ACC112 (cell line): ENCODE measurements around the gene TMEM50A.
"Not testable (repeated sequence)": the region's sequence is repeated elsewhere in the genome, so short reads cannot be mapped to it uniquely, and the experiment has no call there.

ENCODE experiments used
- H2AFZ ChIP-seq: fragments of 200-600 bp; sonication (generic); one replicate; pipeline ENCODE4 v1.6.0; 2017; ENCODE audit warnings: antibody characterized with exemption, low read length; ENCODE audit not compliant: unreplicated experiment
- H3K27ac ChIP-seq: fragments of 200-600 bp; sonication (generic); 2 replicates; pipeline ENCODE4 v1.5.1; 2014; ENCODE audit warnings: low read depth, mild to moderate bottlenecking, antibody characterized with exemption, low read length, moderate library complexity
- H3K27me3 ChIP-seq: fragments of 200-600 bp; sonication (generic); 2 replicates; pipeline ENCODE4 v1.6.1; 2014; ENCODE audit warnings: mild to moderate bottlenecking, antibody characterized with exemption, low read length, moderate library complexity, mixed read lengths; ENCODE audit not compliant: insufficient read depth
- H3K36me3 ChIP-seq: fragments of 200-600 bp; sonication (generic); 2 replicates; pipeline ENCODE4 v1.6.1; 2016; ENCODE audit warnings: mild to moderate bottlenecking, antibody characterized with exemption, low read length, moderate library complexity, mixed read lengths; ENCODE audit not compliant: insufficient read depth
- H3K4me1 ChIP-seq: fragments of 200-600 bp; sonication (generic); one replicate; pipeline ENCODE4 v1.6.1; 2016; ENCODE audit warnings: low read length, mixed read lengths; ENCODE audit not compliant: insufficient read depth, unreplicated experiment, control insufficient read depth
- H3K4me3 ChIP-seq: fragments of 200-600 bp; sonication (generic); 2 replicates; pipeline ENCODE4 v1.5.1; 2014; ENCODE audit warnings: mild to moderate bottlenecking, low read depth, low read length
- H3K79me2 ChIP-seq: fragments of 200-600 bp; sonication (generic); one replicate; pipeline ENCODE4 v1.6.0; 2016; ENCODE audit warnings: low read length; ENCODE audit not compliant: control insufficient read depth, unreplicated experiment, insufficient read depth

The TMEM50A gene

DNA sequence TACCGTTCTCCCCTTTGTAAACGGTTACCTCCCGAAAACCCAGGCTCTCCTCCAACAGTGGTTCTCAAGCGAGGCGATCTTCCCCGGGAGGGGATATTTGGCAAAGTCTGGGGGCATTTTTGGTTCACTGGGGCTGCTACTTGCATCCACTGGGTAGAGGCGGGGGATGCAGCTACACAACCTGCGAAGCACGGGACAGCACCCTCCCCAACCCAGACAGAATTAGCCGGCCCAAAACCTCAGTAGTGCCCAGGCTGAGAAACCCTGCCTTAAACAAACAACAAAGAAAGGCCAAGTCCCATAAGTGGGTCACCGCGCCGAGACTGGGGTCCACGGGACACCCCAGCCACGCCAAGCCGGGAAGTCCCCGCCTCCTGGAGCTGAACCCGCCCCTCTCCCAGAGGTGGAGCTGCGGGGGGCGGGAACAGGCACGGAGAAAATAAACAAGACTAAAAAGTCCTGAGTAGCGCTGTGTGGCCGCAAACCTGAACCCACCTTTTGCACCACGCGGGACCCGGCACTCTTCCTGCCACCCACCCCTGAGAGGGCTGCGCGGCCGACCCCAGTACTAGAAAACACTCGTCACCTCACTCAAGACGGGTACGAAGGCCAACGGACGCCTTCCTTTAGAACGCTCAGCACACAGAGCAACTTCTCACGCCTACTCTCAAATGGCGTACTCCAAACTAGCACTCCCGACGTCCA, 499 bp upstream of the TMEM50A start:
- H3K79me2 ChIP-seq = peaks cover 47% of the 10 kb centered on the region
- H3K36me3 ChIP-seq, H3K27me3 ChIP-seq: not testable (repeated sequence)
- H3K4me1 ChIP-seq = peaks cover 22% of the 10 kb centered on the region
- H2AFZ ChIP-seq = peak overlapping the region; percentile 25
- H3K4me3 ChIP-seq = peak overlapping the region; percentile 89
- H3K27ac ChIP-seq = peak overlapping the region; percentile 86

DNA sequence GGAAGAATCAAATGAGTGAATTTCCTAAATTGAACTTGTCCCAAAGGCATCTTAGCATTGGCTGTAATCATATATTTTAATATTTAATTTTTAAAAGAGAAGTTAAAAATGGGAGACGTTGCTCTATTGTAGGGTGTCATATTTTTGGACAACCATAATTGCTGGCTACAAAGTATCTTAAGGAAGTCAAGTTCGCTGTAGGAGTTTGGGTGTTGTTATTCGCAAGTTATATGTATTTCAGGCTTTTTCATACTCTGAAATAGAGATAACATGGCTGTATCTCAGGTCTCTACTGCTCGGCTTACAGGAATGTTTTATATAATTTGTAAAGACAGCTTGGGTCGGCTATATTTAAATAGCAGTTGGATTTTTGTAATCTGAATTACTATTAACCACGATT, 852 bp downstream of the TMEM50A start:
- no peak overlapping the region for H2AFZ ChIP-seq
- H3K79me2 ChIP-seq = peaks cover 52% of the 10 kb centered on the region

DNA sequence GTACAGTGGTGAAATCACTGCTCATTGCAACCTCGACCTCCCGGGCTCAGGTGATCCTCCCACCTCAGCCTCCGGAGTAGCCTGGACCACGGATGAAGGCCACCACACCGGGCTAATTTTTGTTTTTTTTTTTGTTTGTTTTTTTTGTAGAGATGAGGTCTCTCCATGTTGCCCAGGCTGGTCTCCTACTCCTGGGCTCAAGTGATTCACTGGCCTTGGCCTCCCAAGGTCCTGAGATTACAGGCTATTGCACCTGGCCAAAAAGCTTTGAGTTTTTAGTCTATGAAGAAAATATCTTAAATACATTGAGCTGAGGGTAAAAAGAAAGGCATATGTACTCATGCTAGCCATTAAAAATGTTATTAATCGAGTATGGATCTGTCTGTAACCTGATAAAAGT, 3.6 kb downstream of the TMEM50A start:
- Histone ChIP-seq H3K4me1 (peaks cover 38% of the 10 kb centered on the region), H3K4me3 (no peak overlapping the region), H3K27ac (no peak overlapping the region), H3K79me2 (peaks cover 60% of the 10 kb centered on the region), H3K27me3 (no peaks in the 10 kb centered on the region), H3K36me3 (peaks cover 11% of the 10 kb centered on the region; the same call in 1 of the 2 replicates), H2AFZ (no peak overlapping the region)

More for the DNA sequence above, 852 bp downstream of the TMEM50A start:
- H3K4me1 ChIP-seq = peaks cover 35% of the 10 kb centered on the region
- H3K27me3 ChIP-seq = no peaks in the 10 kb centered on the region
- peak overlapping the region; percentile 86 for H3K27ac ChIP-seq
- peak overlapping the region; percentile 89 for H3K4me3 ChIP-seq
- 0 out of 2 replicates have a peak, but pooled peaks cover 6% of the 10 kb centered on the region for H3K36me3 ChIP-seq

DNA sequence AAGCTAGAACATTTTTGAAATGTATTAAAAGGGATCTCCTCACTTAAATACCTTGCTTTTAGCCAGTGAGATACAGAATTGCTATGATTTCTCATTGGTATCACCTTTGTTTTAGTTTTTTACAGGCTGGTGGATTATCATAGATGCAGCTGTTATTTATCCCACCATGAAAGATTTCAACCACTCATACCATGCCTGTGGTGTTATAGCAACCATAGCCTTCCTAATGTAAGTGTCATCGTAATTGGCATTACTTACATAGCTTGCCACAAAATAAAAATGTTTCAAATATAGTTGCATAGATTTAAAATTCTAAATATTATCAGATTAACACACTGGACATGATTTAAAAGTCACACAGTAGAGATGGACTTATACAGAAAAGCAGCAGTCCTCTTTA, 4.7 kb downstream of the TMEM50A start:
- Histone ChIP-seq H3K27ac (peak overlapping the region; percentile 70), H3K79me2 (peaks cover 66% of the 10 kb centered on the region), H3K36me3 (peaks cover 15% of the 10 kb centered on the region), H3K4me1 (peaks cover 38% of the 10 kb centered on the region), H2AFZ (no peak overlapping the region), H3K4me3 (no peak overlapping the region), H3K27me3 (no peaks in the 10 kb centered on the region)

DNA sequence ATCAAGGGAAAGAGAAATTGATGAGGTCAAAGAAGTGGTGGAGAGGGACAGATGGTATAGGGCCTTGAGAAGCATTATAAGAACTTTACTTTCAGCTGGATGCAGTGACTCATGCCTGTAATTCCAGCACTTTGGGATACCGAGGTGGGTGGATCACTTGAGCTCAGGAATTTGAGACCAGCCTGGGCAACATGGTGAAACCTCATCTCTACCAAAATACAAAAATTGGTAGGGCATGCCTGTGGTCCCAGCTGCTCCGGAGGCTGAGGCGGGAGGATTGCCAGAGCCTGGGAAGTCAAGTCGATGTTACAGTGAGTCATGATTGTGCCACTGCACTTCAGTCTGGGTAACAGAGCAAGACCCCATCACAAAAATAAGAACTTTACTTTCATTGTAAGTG, 5.7 kb downstream of the TMEM50A start:
- peaks cover 38% of the 10 kb centered on the region for H3K4me1 ChIP-seq
- H3K36me3 ChIP-seq = peaks cover 18% of the 10 kb centered on the region
- no peaks in the 10 kb centered on the region for H3K27me3 ChIP-seq
- 0 out of 2 replicates have a peak overlapping the region, but pooled peaks have one; percentile 31 for H3K4me3 ChIP-seq
- no peak overlapping the region for H2AFZ ChIP-seq
- H3K79me2 ChIP-seq = peaks cover 68% of the 10 kb centered on the region
- peak overlapping the region; percentile 70 for H3K27ac ChIP-seq

DNA sequence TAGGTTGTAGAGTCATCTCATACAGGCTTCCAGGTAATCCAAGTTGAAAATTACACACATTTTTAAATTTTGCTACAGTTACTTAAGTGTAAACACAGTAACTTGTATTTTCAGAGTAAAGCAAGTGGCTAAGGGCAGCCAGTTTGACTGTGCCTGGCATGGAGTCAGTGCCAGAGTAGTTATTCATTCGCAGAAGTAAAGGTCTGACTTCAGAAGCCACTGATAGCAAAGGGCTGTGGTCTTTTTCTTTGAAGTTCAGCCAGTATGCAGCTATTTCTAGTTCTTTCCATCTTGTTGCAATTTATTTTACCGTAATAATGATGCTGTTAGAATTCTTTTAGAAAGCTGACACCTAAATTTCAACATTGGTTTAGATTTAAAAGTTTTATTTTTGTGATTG, 9.4 kb downstream of the TMEM50A start:
- H3K4me1 ChIP-seq = peaks cover 30% of the 10 kb centered on the region
- H2AFZ ChIP-seq = no peak overlapping the region
- peaks cover 45% of the 10 kb centered on the region for H3K79me2 ChIP-seq
- no peak overlapping the region for H3K27ac ChIP-seq
- no peaks in the 10 kb centered on the region for H3K27me3 ChIP-seq
- H3K4me3 ChIP-seq = no peak overlapping the region
- H3K36me3 ChIP-seq = peaks cover 30% of the 10 kb centered on the region

DNA sequence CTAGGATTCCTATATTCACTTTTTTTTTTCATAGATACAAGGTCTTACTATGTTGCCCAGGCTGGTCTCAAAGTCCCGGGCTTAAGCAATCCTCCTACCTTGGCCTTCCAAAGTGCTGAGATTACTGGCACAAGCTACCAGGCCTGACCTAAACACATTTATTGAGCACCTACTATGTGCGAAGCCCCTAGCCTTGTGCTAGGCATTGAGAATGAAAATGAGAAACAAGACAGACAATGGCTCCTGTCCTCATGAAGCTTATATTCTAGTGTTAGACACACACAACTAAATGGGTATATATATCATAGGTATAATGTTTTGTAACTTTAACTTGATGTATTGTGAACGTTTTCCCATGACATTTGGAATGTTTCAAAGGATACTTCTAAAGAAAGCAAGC, 11.5 kb downstream of the TMEM50A start:
- Histone ChIP-seq H3K4me1 (peaks cover 17% of the 10 kb centered on the region), H3K36me3 (peaks cover 27% of the 10 kb centered on the region), H3K79me2 (peaks cover 34% of the 10 kb centered on the region)

DNA sequence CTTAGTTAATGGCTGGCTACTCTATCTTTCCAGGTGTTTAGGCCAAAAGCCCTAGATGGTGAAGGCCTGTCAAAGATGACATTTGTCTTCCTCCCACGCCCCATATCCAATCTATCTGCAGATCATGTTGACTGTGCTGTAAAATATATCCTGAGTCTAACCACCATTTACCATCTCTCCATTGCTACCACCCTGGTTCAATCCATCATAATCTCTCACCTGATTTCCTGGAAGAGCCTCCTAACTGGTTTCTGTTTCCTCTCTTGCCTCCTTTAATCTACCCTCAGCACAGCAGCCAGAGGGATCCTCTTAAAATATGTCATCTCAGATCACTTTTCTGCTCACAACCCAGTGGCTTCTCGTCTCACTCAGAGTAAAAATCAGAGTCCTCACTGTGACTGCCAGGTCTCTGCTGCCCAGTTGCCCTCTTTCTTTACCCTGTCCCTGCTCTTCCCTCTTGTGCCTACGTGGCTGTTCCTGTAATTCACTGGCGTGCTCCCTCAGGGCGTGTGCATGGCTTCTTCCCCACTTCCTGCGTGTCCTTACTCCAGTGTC, 17.8 kb downstream of the TMEM50A start:
- no peak overlapping the region for H2AFZ ChIP-seq

More for the DNA sequence above, 11.5 kb downstream of the TMEM50A start:
- no peak overlapping the region for H3K27ac ChIP-seq
- H3K4me3 ChIP-seq = no peak overlapping the region
- no peak overlapping the region for H2AFZ ChIP-seq
- H3K27me3 ChIP-seq = no peaks in the 10 kb centered on the region

DNA sequence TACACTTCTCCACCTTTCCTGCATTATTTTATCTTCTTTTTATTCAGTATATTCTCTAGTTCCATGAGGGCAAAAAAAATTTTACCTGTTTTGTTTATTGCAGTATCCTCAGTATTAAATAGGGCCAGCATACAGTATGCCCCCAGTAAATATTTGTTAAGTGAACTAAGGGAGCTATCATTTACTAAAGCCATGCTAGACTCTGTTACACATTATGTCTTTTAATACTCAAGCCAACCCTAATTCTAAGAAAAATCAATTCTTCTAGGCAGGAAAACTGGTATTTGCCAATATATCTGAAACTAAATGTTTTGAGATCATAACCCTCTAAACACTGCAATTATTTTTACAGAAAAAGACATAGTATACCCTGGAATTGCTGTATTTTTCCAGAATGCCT, 18.3 kb downstream of the TMEM50A start:
- Histone ChIP-seq H3K27ac (peak overlapping the region; percentile 55), H2AFZ (no peak overlapping the region), H3K36me3 (peaks cover 20% of the 10 kb centered on the region), H3K4me3 (no peak overlapping the region), H3K27me3 (no peaks in the 10 kb centered on the region), H3K79me2 (peaks cover 10% of the 10 kb centered on the region), H3K4me1 (peaks cover 43% of the 10 kb centered on the region)

More for the DNA sequence above, 17.8 kb downstream of the TMEM50A start:
- Histone ChIP-seq H3K27me3 (no peaks in the 10 kb centered on the region), H3K27ac (peak overlapping the region; percentile 55), H3K36me3 (peaks cover 19% of the 10 kb centered on the region), H3K4me1 (peaks cover 41% of the 10 kb centered on the region), H3K79me2 (peaks cover 10% of the 10 kb centered on the region), H3K4me3 (no peak overlapping the region)

DNA sequence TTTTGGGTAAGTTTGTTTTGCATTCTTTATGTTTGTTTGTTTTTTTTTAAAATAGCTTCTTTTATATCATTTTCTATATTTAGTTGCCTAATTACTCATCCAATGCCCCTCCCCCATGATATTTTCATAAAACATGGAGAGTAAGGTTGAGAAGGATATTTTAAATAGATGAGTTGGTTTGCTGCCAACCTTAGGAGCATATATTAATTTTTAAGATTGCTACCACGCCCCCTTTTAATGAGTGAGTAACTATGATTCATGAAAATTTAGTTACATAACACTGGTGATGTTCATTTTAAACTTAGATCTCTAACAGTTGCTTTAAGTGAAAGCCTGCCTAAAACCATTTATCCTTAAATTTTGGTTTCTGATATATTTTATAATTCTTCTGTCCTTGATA, 18.7 kb downstream of the TMEM50A start:
- H3K36me3 ChIP-seq = peaks cover 24% of the 10 kb centered on the region
- peaks cover 10% of the 10 kb centered on the region for H3K79me2 ChIP-seq

More for the DNA sequence above, 18.7 kb downstream of the TMEM50A start:
- Histone ChIP-seq H3K27me3 (no peaks in the 10 kb centered on the region), H3K4me3 (no peak overlapping the region), H2AFZ (no peak overlapping the region), H3K4me1 (peaks cover 43% of the 10 kb centered on the region), H3K27ac (peak overlapping the region; percentile 55)
